ENCODE measurements around the gene OSCP1. TPM values are rescaled to one million over a fixed set of nuclear protein-coding genes. Genes with fewer than 3 reads are reported as not detected.

OSCP1 gene
- total RNA-seq, 4 donors from 2014 or later: 7.0 to 9.7 (median 8.2) TPM

- TF ChIP-seq CTCF (IDR thresholded peaks at IDR 0.05; ENCODE audit: low read depth): no peak
Observed at GRCh38 chr1:36469163-36469562, 18.9 kb upstream of the OSCP1 start.

GRCh38 chr1:36467700-36468455, 17.6 kb upstream of the OSCP1 start:
- no peak for TF ChIP-seq CTCF (IDR thresholded peaks at IDR 0.05; ENCODE audit: low read depth)

GRCh38 chr1:36467027-36467410, 16.8 kb upstream of the OSCP1 start:
- no peak for TF ChIP-seq CTCF (IDR thresholded peaks at IDR 0.05; ENCODE audit: low read depth)

GRCh38 chr1:36466370-36467026, 16.2 kb upstream of the OSCP1 start:
- TF ChIP-seq CTCF (IDR thresholded peaks at IDR 0.05; ENCODE audit: low read depth): no peak

GRCh38 chr1:36465731-36466369, 15.6 kb upstream of the OSCP1 start:
- TF ChIP-seq CTCF (IDR thresholded peaks at IDR 0.05; ENCODE audit: low read depth): no peak

GRCh38 chr1:36464605-36465393, 14.5 kb upstream of the OSCP1 start:
- TF ChIP-seq CTCF (IDR thresholded peaks at IDR 0.05; ENCODE audit: low read depth): no peak
